Amniotic stem cell (primary cell): Measurements from ENCODE around the gene ABTB2.

Experiments used
- DNase-seq: peaks from one replicate; lab custom pipeline; 2025; lab: John Stamatoyannopoulos, UW

ABTB2 gene

GRCh38 chr11:34209809-34210208 is 148.0 kb downstream of the ABTB2 start:
- no peak for DNase-seq

GRCh38 chr11:34208266-34209135 is 149.3 kb downstream of the ABTB2 start:
- no peak for DNase-seq

- DNase-seq, result no peak
Measured at GRCh38 chr11:34207487-34208180, 150.2 kb downstream of the ABTB2 start.

- no peak for DNase-seq
Measured at GRCh38 chr11:34206407-34207300, 151.2 kb downstream of the ABTB2 start.

GRCh38 chr11:34205326-34206035 is 152.3 kb downstream of the ABTB2 start:
- no peak for DNase-seq

- no peak for DNase-seq
Measured at GRCh38 chr11:34204396-34205279, 153.2 kb downstream of the ABTB2 start.

- no peak for DNase-seq
Measured at GRCh38 chr11:34203377-34203871, 154.4 kb downstream of the ABTB2 start.

GRCh38 chr11:34201129-34201528 is 156.7 kb downstream of the ABTB2 start:
- no peak for DNase-seq

GRCh38 chr11:34199525-34199924 is 158.3 kb downstream of the ABTB2 start:
- no peak for DNase-seq

- DNase-seq, result no peak
Measured at GRCh38 chr11:34198523-34198922, 159.3 kb downstream of the ABTB2 start.

GRCh38 chr11:34197256-34197655 is 160.6 kb downstream of the ABTB2 start:
- DNase-seq, result no peak

- DNase-seq, result no peak
Measured at GRCh38 chr11:34194576-34195335, 163.1 kb downstream of the ABTB2 start.

- peak; percentile 83 for DNase-seq
Measured at GRCh38 chr11:34192481-34193401, 165.1 kb downstream of the ABTB2 start.

GRCh38 chr11:34191578-34191977 is 166.2 kb downstream of the ABTB2 start:
- DNase-seq, result no peak

GRCh38 chr11:34190192-34191139 is 167.3 kb downstream of the ABTB2 start:
- no peak for DNase-seq

GRCh38 chr11:34189191-34189590 is 168.6 kb downstream of the ABTB2 start:
- no peak for DNase-seq

- DNase-seq, result no peak
Measured at GRCh38 chr11:34188181-34188580, 169.6 kb downstream of the ABTB2 start.
